Mesenchymal stem cell (in vitro differentiated cells and primary cell): ENCODE data around the gene C5orf15.
"Not testable (repeated sequence)": the region's sequence is repeated elsewhere in the genome, so short reads cannot be mapped to it uniquely, and the experiment has no call there.

Source experiments
- DNase-seq: peaks from one replicate; pipeline ENCODE4 v3.0.0-alpha.2; 2013
- H2AFZ ChIP-seq: one replicate; pipeline ENCODE4 v1.6.1; 2013; ENCODE audit warnings: low read depth, mild to moderate bottlenecking, control low read depth, inconsistent platforms, low read length, moderate library complexity
- H2AK5ac ChIP-seq: 2 replicates; pipeline ENCODE4 v1.6.1; 2013; ENCODE audit warnings: low read length, moderate library complexity, mild to moderate bottlenecking, inconsistent platforms; ENCODE audit not compliant: severe bottlenecking
- H2BK120ac ChIP-seq: one replicate; pipeline ENCODE4 v1.6.1; 2013; ENCODE audit warnings: low read depth, mild to moderate bottlenecking, inconsistent platforms, low read length, moderate library complexity
- H2BK12ac ChIP-seq, 2 experiments: one replicate each; pipeline ENCODE4 v1.6.1; 2013; ENCODE audit warnings: inconsistent platforms in 2 of 2, low read length in 2 of 2, mild to moderate bottlenecking in 2 of 2, moderate library complexity in 2 of 2, control low read depth in 1 of 2
- H2BK15ac ChIP-seq: one replicate; pipeline ENCODE4 v1.6.1; 2013; ENCODE audit warnings: mild to moderate bottlenecking, low read depth, inconsistent platforms; ENCODE audit not compliant: poor library complexity, severe bottlenecking
- H2BK5ac ChIP-seq: 2 replicates; pipeline ENCODE4 v1.6.1; 2013; ENCODE audit warnings: low read depth, mild to moderate bottlenecking, low read length, control low read depth, inconsistent platforms; ENCODE audit not compliant: poor library complexity, severe bottlenecking
- H3K14ac ChIP-seq, 2 experiments: one replicate each; pipeline ENCODE4 v1.6.1; 2013; ENCODE audit warnings: inconsistent platforms in 2 of 2, low read length in 2 of 2, control low read depth in 1 of 2, mild to moderate bottlenecking in 1 of 2, moderate library complexity in 1 of 2
- H3K18ac ChIP-seq, 2 experiments: one replicate each; pipeline ENCODE4 v1.6.1; 2013; ENCODE audit warnings: inconsistent platforms in 2 of 2, low read length in 2 of 2, control low read depth in 1 of 2, low read depth in 1 of 2, mild to moderate bottlenecking in 1 of 2
- H3K23ac ChIP-seq, 2 experiments: one replicate each; pipeline ENCODE4 v1.6.1; 2013; ENCODE audit warnings: inconsistent platforms in 2 of 2, low read length in 2 of 2, mild to moderate bottlenecking in 2 of 2, moderate library complexity in 2 of 2, control low read depth in 1 of 2
- H3K27ac ChIP-seq: 2 replicates; pipeline ENCODE4 v1.5.1; 2013; ENCODE audit warnings: mild to moderate bottlenecking, moderate library complexity, low read length, control low read depth, inconsistent platforms; ENCODE audit not compliant: poor library complexity, severe bottlenecking
- H3K27me3 ChIP-seq, 2 experiments: 2 replicates each; pipeline versions ENCODE4 v1.6.1 to v1.7.0; 2013; ENCODE audit warnings: low read length in 2 of 2, mild to moderate bottlenecking in 2 of 2, moderate library complexity in 2 of 2, control low read depth in 1 of 2, inconsistent platforms in 1 of 2; ENCODE audit not compliant: control insufficient read depth in 1 of 2, insufficient read depth in 1 of 2
- H3K36me3 ChIP-seq, 2 experiments: 2 replicates each; pipeline versions ENCODE4 v1.6.1 to v1.7.0; 2013; ENCODE audit warnings: low read length in 2 of 2, control low read depth in 1 of 2, inconsistent platforms in 1 of 2, low read depth in 1 of 2, mild to moderate bottlenecking in 1 of 2; ENCODE audit not compliant: insufficient read depth in 2 of 2, control insufficient read depth in 1 of 2
- H3K4ac ChIP-seq, 2 experiments: one replicate each; pipeline ENCODE4 v1.6.1; 2013; ENCODE audit warnings: inconsistent platforms in 2 of 2, low read length in 2 of 2, mild to moderate bottlenecking in 2 of 2, moderate library complexity in 2 of 2, control low read depth in 1 of 2, low read depth in 1 of 2
- H3K4me1 ChIP-seq: 2 replicates; pipeline ENCODE4 v1.6.1; 2013; ENCODE audit warnings: low read depth, low read length, control low read depth; ENCODE audit not compliant: control insufficient read depth, insufficient read depth
- H3K4me2 ChIP-seq: 2 replicates; pipeline ENCODE4 v1.6.1; 2013; ENCODE audit warnings: low read length, mild to moderate bottlenecking, inconsistent platforms; ENCODE audit not compliant: poor library complexity, severe bottlenecking
- H3K4me3 ChIP-seq, 2 experiments: 2 replicates each; pipeline versions ENCODE4 v1.5.1 to v1.7.0; 2013; ENCODE audit warnings: low read length in 2 of 2, mild to moderate bottlenecking in 2 of 2, control low read depth in 1 of 2, low read depth in 1 of 2; ENCODE audit not compliant: insufficient read depth in 1 of 2
- H3K79me1 ChIP-seq: replicated peaks from 2 replicates; pipeline ENCODE4 v1.6.1; 2013; ENCODE audit warnings: mild to moderate bottlenecking, control low read depth, low read length, inconsistent platforms; ENCODE audit not compliant: poor library complexity, severe bottlenecking
- H3K9ac ChIP-seq: 2 replicates; pipeline ENCODE4 v1.7.0; 2013; ENCODE audit warnings: mild to moderate bottlenecking, low read length, moderate library complexity
- H3K9me3 ChIP-seq: 2 replicates; pipeline ENCODE4 v1.7.0; 2013; ENCODE audit warnings: mild to moderate bottlenecking, low read length; ENCODE audit not compliant: control insufficient read depth
- H4K8ac ChIP-seq: one replicate; pipeline ENCODE4 v1.6.1; 2013; ENCODE audit warnings: inconsistent platforms, mild to moderate bottlenecking, low read length, moderate library complexity
- H4K91ac ChIP-seq: one replicate; pipeline ENCODE4 v1.6.1; 2013; ENCODE audit warnings: mild to moderate bottlenecking, low read length, inconsistent platforms
- WGBS: methylation state at CpG from one replicate; pipeline ENCODE4 v1.1.7; 2013; ENCODE audit warnings: mixed read lengths; 5-methylcytosine and 5-hydroxymethylcytosine counted together

Gene C5orf15

GRCh38 chr5:133956196-133956595, 12.2 kb downstream of the C5orf15 start:
- not testable (repeated sequence) for H2BK120ac ChIP-seq, H2BK12ac ChIP-seq, H3K9ac ChIP-seq, H2AK5ac ChIP-seq, H4K91ac ChIP-seq, H3K27ac ChIP-seq, H4K8ac ChIP-seq, H3K27me3 ChIP-seq, H3K23ac ChIP-seq, H3K9me3 ChIP-seq, H2BK15ac ChIP-seq, H3K4me3 ChIP-seq, H3K4me2 ChIP-seq, H3K18ac ChIP-seq, H3K14ac ChIP-seq, H2AFZ ChIP-seq, H2BK5ac ChIP-seq, H3K4me1 ChIP-seq, H3K4ac ChIP-seq, DNase-seq
- no CpG with 5 or more reads among the region's 1 CpG for WGBS
- H3K36me3 ChIP-seq, result peaks cover 29 to 51% of the 10 kb centered on the region in 2 experiments
- H3K79me1 ChIP-seq, result peaks cover 20% of the 10 kb centered on the region

DNA sequence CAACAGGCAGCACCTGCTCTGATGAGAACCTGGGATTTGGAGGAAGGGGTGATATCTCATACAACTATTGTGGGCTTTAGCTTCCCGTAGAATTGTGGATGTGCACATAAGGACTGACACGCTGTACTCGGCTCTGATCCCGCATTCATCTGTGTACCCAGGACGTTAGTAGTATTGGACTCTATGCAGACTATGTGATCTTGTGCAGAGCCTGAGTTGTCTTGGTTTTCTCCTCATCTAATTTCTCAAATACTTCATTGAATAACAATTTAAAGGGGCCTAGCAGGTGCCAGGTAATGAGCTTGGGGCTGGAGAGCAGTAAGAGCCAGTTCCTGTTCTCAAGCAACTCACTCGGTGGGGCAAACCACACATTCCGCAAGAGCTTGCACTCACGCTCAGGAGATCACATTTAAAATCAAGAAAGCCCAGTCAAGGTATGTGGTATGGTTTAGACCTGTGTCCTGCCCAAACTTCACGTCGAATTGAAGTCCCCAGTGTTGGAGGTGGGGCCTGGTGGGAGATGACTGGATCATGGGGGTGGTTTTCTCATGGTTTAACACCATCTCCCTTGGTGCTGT, 14.8 kb downstream of the C5orf15 start:
- no peak overlapping the region for H2AK5ac ChIP-seq

DNA sequence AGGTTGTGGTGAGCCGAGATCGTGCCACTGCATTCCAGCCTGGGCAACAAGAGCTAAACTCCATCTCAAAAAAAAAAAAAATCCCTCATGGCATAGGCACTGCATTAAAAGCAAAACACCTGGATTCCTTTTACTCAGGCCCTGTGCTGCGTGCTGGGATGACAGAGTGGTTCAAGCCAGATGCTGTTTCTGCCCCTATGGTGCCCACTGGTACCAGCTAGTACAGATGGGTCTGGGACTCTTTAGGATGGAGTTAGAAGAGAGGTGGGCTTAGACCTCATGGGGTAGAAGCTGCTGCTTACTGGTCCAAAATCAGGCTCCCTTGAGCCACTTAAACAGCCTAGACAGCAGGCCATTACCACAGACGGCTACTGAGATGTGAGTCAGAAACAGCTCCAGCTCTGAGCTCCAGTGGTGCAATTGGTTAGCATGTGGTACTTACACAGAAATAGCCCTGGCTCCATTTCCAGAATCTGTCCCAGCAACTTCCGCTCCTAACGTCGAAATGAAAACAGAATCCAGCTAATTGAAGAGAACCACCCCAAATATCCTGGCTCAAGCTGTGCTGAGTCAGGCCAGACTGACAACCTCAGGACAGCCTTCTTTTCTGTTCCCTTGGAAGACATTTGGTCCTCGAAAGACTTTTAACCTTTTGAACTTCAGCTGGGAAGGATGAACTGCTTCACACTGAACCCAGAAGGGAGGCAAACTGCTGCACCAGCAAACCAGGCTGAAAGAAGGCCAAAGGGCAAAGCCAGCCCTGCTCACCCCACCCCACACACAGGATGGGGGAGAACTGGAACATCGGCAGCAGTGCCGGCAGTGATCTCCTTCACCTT, 15.5 kb downstream of the C5orf15 start:
- Histone ChIP-seq H3K23ac (no peak overlapping the region), H2BK12ac (no peak overlapping the region), H4K8ac (no peak overlapping the region), H3K36me3 (peaks cover 16 to 35% of the 10 kb centered on the region in 2 experiments), H3K4me2 (no peak overlapping the region), H3K4me3 (no peak overlapping the region), H2BK15ac (no peak overlapping the region), H2BK120ac (no peak overlapping the region), H3K18ac (no peak overlapping the region), H3K9ac (no peak overlapping the region), H3K14ac (no peak overlapping the region), H2BK5ac (no peak overlapping the region), H3K27me3 (peaks cover 0 to 2% of the 10 kb centered on the region in 2 experiments), H2AFZ (no peak overlapping the region), H4K91ac (no peak overlapping the region), H3K4me1 (peaks cover 6% of the 10 kb centered on the region), H3K79me1 (peaks cover 13% of the 10 kb centered on the region), H3K27ac (peak overlapping the region; percentile 15), H2AK5ac (no peak overlapping the region), H3K4ac (no peak overlapping the region), H3K9me3 (no peaks in the 10 kb centered on the region)
- peak; percentile 84 for DNase-seq
- 68% methylated on average over 10 of the region's 10 CpGs for WGBS

More for the DNA sequence above, 14.8 kb downstream of the C5orf15 start:
- no peak overlapping the region for H3K23ac ChIP-seq
- no peak overlapping the region for H3K14ac ChIP-seq
- H2BK5ac ChIP-seq, result no peak overlapping the region
- no peak overlapping the region for H2BK120ac ChIP-seq
- no peaks in the 10 kb centered on the region for H3K27me3 ChIP-seq
- peaks cover 21 to 38% of the 10 kb centered on the region in 2 experiments for H3K36me3 ChIP-seq
- H2BK15ac ChIP-seq, result no peak overlapping the region
- H3K4me3 ChIP-seq, result no peak overlapping the region
- no peak overlapping the region for H3K9ac ChIP-seq
- peaks cover 6% of the 10 kb centered on the region for H3K4me1 ChIP-seq
- WGBS, result 92% methylated on average over 10 of the region's 10 CpGs
- H3K9me3 ChIP-seq, result no peaks in the 10 kb centered on the region
- no peak overlapping the region for H3K18ac ChIP-seq
- peaks cover 17% of the 10 kb centered on the region for H3K79me1 ChIP-seq
- DNase-seq, result no peak
- no peak overlapping the region for H4K8ac ChIP-seq
- no peak overlapping the region for H2AFZ ChIP-seq
- H2BK12ac ChIP-seq, result no peak overlapping the region
- no peak overlapping the region for H3K4me2 ChIP-seq
- no peak overlapping the region for H4K91ac ChIP-seq
- H3K4ac ChIP-seq, result no peak overlapping the region
- H3K27ac ChIP-seq, result peak overlapping the region; percentile 9

GRCh38 chr5:133950821-133951612, 17.4 kb downstream of the C5orf15 start:
- H3K4me1 ChIP-seq, result peaks cover 6% of the 10 kb centered on the region
- H2AK5ac ChIP-seq, result no peak overlapping the region
- H2AFZ ChIP-seq, result no peak overlapping the region
- no peak overlapping the region for H3K4me3 ChIP-seq
- no peak overlapping the region for H3K27ac ChIP-seq
- peaks cover 12 to 16% of the 10 kb centered on the region in 2 experiments for H3K36me3 ChIP-seq
- no peak overlapping the region for H2BK12ac ChIP-seq
- DNase-seq, result no peak
- H3K27me3 ChIP-seq, result peaks cover 0 to 21% of the 10 kb centered on the region in 2 experiments
- H3K23ac ChIP-seq, result no peak overlapping the region
- no peak overlapping the region for H2BK120ac ChIP-seq
- no peak overlapping the region for H4K8ac ChIP-seq
- peaks cover 3% of the 10 kb centered on the region for H3K79me1 ChIP-seq
- no peak overlapping the region for H3K18ac ChIP-seq
- no peak overlapping the region for H2BK15ac ChIP-seq
- H4K91ac ChIP-seq, result no peak overlapping the region
- H3K9me3 ChIP-seq, result no peaks in the 10 kb centered on the region
- no peak overlapping the region for H3K14ac ChIP-seq
- H3K4me2 ChIP-seq, result no peak overlapping the region
- no peak overlapping the region for H3K9ac ChIP-seq
- WGBS, result 92% methylated on average over 5 of the region's 7 CpGs
- H3K4ac ChIP-seq, result no peak overlapping the region
- H2BK5ac ChIP-seq, result no peak overlapping the region
